GM12875 (cell line): ENCODE measurements around the gene GPR27.

ENCODE experiments used
- H3K4me3 ChIP-seq: one replicate; pipeline ENCODE4 v1.5.1; 2011; ENCODE audit warnings: low read depth, low read length, control low read depth
- TF ChIP-seq, protein P1 (sequence below): IDR thresholded peaks from 2 replicates; pipeline ENCODE4 v1.5.1; 2011; ENCODE audit warnings: low read depth, mild to moderate bottlenecking, control low read depth, inconsistent platforms, low read length, moderate library complexity, borderline replicate concordance; ENCODE audit not compliant: insufficient read depth

The GPR27 gene

DNA sequence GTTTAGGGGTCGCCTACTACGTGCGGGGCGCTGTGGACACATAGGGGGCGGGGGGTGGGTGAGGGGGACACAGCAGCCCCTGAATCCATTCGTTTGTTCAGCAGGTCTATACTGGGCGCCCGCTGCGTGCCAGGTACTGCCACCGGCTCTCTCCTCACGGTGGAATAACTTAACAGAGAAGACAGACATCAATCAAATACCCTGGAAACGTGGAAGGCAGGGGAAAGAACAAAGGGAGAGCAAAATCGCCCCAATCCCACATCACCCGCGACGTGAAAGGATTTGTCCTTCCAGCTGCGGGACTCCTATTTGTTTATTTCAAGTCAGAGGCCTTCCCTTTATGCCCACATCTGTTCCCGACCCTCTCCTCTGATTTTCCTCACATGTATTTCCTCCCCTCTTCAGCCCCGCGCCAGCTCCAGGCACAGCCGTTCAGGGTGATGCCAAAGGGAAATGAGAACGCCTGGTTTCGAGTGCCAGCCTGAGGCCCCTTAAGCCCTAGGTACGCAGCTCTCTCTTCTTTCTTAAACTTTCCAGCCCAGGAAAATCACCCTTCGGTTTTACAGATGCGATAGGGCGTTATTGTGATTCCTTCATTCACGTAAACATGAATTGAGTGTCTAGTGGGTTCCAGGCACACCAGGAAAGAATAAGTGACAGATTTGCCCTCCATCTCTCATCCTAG lies 32.0 kb downstream of the GPR27 start:
- TF ChIP-seq, protein P1, sequence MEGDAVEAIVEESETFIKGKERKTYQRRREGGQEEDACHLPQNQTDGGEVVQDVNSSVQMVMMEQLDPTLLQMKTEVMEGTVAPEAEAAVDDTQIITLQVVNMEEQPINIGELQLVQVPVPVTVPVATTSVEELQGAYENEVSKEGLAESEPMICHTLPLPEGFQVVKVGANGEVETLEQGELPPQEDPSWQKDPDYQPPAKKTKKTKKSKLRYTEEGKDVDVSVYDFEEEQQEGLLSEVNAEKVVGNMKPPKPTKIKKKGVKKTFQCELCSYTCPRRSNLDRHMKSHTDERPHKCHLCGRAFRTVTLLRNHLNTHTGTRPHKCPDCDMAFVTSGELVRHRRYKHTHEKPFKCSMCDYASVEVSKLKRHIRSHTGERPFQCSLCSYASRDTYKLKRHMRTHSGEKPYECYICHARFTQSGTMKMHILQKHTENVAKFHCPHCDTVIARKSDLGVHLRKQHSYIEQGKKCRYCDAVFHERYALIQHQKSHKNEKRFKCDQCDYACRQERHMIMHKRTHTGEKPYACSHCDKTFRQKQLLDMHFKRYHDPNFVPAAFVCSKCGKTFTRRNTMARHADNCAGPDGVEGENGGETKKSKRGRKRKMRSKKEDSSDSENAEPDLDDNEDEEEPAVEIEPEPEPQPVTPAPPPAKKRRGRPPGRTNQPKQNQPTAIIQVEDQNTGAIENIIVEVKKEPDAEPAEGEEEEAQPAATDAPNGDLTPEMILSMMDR, result no peak
- no peak overlapping the region for H3K4me3 ChIP-seq

DNA sequence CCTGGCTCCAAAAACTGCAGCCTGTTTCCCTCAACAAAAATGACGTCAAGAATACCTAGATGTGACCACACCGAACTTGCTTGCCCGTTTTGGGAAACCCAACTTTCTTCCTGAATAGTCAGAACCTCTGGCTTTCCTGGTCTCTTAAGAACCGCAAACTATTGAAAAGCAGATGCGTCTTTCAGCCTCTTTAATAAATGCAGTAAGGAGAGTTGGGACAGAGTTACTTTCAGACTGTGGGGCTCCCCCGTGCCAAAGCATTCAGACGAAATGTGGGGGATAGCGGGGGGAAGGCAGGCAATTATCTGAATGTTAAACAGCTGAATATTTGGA lies 32.5 kb downstream of the GPR27 start:
- H3K4me3 ChIP-seq, result no peak overlapping the region
- TF ChIP-seq, protein P1, result no peak

DNA sequence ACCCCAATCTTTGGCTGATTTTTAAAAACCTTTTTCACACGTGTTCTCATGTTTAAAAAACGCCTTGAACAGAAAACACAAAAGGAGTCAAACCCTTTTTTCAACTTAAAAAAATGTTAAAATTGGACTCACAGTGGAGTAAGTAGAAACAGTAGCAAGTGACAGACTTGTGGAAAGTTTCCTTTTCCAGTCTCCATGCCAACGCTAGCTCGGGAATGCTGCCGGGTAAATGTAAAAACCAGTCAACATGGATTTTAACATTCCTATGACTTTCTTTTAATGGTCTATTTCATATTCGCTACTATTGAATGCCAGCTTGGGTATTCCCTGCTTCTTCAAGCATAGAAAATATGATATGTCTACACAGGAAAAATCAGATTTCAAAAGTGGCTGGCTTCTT lies 32.9 kb downstream of the GPR27 start:
- TF ChIP-seq, protein P1, result no peak
- H3K4me3 ChIP-seq, result no peak overlapping the region

DNA sequence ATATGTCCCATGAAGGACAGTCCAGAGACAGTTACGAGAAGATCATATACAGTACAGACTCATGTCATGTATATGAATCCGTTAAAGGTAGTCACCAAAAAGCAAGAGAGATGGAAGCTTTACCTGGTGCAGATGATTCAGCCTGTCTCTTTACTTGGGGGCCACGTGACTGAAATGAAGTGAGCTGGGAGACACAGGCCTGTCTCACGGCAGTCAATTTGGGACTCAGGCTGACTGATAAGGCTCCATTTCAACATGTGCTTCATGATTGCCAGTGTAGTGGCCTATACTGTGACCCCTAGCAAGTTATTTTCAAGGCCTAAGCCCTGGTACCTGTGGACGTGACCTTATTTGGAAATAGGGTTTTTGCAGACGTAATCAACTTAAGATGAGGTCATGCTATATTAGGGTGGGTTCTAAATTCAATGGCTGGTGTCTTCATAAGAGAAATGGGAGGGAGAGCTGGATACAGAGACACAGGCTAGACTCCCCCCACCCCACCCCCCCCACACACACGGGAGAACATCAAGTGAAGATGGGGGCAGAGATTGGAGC lies 34.3 kb downstream of the GPR27 start:
- H3K4me3 ChIP-seq, result no peak overlapping the region
- TF ChIP-seq, protein P1, result no peak

DNA sequence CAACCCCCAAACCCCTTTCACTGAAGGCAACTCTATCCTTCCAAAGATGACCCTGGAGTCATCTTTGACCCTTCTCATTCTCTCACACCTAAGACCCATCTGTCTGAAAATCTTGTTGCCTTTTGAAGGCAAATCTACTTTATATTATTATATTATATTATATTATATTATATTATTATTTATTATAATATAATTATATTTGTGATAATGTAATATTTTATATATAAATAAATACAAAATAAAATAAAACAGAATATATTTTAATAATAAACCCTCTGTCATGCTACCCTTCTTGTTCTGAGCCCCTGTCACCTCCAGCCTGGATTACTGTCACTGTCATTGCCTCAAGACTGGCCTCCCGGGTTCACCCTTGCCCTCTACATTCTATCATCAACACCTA lies 36.3 kb downstream of the GPR27 start:
- TF ChIP-seq, protein P1, result no peak
- no peak overlapping the region for H3K4me3 ChIP-seq

DNA sequence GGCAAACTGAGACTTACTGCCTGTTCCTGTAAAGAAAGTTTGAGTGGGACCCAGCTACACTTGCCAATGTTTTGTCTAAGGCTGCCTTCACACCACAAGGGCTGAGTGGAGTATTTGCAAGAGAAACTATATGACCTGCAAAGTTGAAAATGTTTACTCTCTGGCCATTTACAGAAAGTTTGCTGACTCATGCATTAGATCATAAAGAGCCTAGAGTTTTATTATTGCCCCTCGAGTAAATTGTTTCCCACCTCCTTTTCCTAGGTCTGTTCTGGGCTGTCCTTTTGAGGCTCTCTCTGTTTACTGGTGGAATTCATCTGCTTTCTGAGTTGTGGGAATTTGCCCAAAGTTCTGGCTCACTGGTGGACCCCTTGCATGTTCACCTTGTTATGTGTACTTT lies 38.0 kb downstream of the GPR27 start:
- TF ChIP-seq, protein P1, result no peak
- no peak overlapping the region for H3K4me3 ChIP-seq

DNA sequence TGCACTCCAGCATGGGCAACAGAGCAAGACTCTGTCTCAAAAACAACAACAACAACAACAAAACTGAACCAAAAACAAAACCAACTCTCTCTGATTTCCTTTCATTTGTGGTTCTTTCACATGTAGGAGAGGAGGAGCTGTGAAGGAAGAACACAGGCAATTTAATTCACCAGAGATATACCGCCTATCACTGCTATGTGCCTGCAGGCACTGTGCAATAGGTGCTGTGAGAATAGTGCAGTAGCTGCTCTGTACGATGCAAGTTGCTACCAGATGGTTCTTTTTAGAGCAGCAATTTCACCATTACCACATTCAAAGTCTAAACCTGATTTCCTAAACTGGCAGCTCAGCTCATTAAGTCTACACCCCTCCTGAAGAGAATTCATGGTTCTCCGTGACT lies 42.6 kb downstream of the GPR27 start:
- no peak overlapping the region for H3K4me3 ChIP-seq
- TF ChIP-seq, protein P1, result no peak
